Suprapubic skin (tissue), 4 donors: Measurements from ENCODE around the gene EPB41L5. TPM values are rescaled to one million over a fixed set of nuclear protein-coding genes. Genes with fewer than 3 reads are reported as not detected.

Experiments used
- DNase-seq, 2 donors: peaks; one replicate each; pipeline ENCODE4 v3.0.0-alpha.2; 2019; ENCODE audit warnings: low spot score in 2 of 2
- H3K27ac ChIP-seq: fragments of 200-600 bp; sonication (generic); one replicate; pipeline ENCODE4 v1.5.1; 2019
- H3K27me3 ChIP-seq: fragments of 200-600 bp; sonication (generic); one replicate; pipeline ENCODE4 v1.5.1; 2019
- H3K36me3 ChIP-seq: fragments of 200-600 bp; sonication (generic); one replicate; pipeline ENCODE4 v1.5.1; 2019
- H3K4me1 ChIP-seq: fragments of 200-600 bp; sonication (generic); one replicate; pipeline ENCODE4 v1.5.1; 2019
- H3K4me3 ChIP-seq: fragments of 200-600 bp; sonication (generic); one replicate; pipeline ENCODE4 v1.5.1; 2019; ENCODE audit warnings: mild to moderate bottlenecking
- H3K9me3 ChIP-seq: fragments of 200-600 bp; sonication (generic); one replicate; pipeline ENCODE4 v1.5.1; 2019
- CTCF ChIP-seq, 2 donors: fragments of 200-600 bp in 1 of 2; fragments of 450-650 bp in 1 of 2; sonication (generic) in 1 of 2; IDR thresholded peaks; one replicate each; pipeline ENCODE4 v1.5.1; 2016 to 2019; ENCODE audit warnings: antibody characterized with exemption in 2 of 2, mild to moderate bottlenecking in 1 of 2, moderate library complexity in 1 of 2
- EP300 ChIP-seq: sonication (generic); formaldehyde crosslinking; IDR thresholded peaks from one replicate; pipeline ENCODE4 v1.6.1; 2017; ENCODE audit warnings: antibody characterized with exemption
- POLR2A ChIP-seq, 2 donors: fragments of 450-650 bp; IDR thresholded peaks; one replicate each; pipeline ENCODE4 v1.6.1; 2017; ENCODE audit warnings: antibody characterized with exemption in 2 of 2, mild to moderate bottlenecking in 2 of 2, moderate library complexity in 2 of 2
- POLR2AphosphoS5 ChIP-seq, 3 donors: sonication (generic); formaldehyde crosslinking; IDR thresholded peaks; one replicate each; pipeline ENCODE4 v1.6.1; 2017; ENCODE audit warnings: antibody characterized with exemption in 3 of 3
- WGBS: methylation state at CpG from one replicate; pipeline ENCODE4 v1.1.5; 2018; 5-methylcytosine and 5-hydroxymethylcytosine counted together
- total RNA-seq, 4 donors: library from RNA; depleted of rRNA; stranded (reverse); fragments of >200 nt; gene quantifications; one replicate each; pipeline ENCODE4 v1.1.0, GENCODE V29; 2016

Gene EPB41L5
- total RNA-seq, 4 donors from 2014 or later, result 19.5 to 34.6 (median 31.0) TPM

GRCh38 chr2:120141300-120142069 lies 128.6 kb downstream of the EPB41L5 start:
- DNase-seq, result no peak
- no peak overlapping the region for H3K27ac ChIP-seq
- H3K27me3 ChIP-seq, result no peaks in the 10 kb centered on the region
- H3K9me3 ChIP-seq, result no peaks in the 10 kb centered on the region
- H3K36me3 ChIP-seq, result no peaks in the 10 kb centered on the region
- WGBS, result 90% methylated on average over 2 of the region's 2 CpGs
- no peaks in the 10 kb centered on the region for H3K4me1 ChIP-seq
- TF ChIP-seq CTCF (IDR thresholded peaks at IDR 0.05) (no peak), EP300 (no peak), POLR2A (IDR thresholded peaks at IDR 0.05) (no peak), POLR2AphosphoS5 (IDR thresholded peaks at IDR 0.05) (no peak)
- H3K4me3 ChIP-seq, result no peak overlapping the region

DNA sequence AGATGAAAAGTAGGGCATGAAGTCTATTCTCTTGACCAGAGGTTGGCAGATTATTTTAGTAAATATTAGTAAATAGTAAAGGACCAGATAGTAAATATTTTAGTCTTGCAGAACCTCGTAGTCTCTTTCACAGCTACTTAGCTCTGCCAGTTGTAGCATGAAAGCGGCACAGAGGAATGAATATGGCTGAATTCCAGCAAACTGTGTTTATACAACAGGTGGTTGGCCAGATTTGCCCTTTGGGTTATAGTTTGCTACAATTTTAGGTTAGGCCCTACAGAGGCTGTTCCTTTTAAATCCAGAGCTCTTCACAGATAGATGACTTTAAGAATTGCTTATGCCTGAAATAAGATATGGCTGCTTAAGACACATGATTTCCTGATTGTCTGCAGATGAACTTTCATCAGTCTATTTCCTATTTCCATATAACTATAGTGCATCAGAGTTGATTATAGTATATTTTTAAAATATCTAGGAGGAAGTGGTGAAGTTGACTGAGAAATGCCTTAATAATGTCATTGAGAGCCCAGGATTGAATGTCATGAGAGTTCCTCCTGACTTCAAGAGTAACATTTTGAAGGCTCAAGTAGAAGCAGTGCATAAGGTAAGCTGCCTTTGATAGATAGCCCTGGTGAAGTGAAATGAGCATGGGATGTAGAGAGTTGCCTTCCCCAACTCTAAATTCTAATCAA lies 129.8 kb downstream of the EPB41L5 start:
- WGBS, result 45% methylated on average over 2 of the region's 2 CpGs
- H3K36me3 ChIP-seq, result peaks cover 4% of the 10 kb centered on the region
- no peak for TF ChIP-seq EP300
- no peak for TF ChIP-seq POLR2A (IDR thresholded peaks at IDR 0.05)
- no peak for TF ChIP-seq POLR2AphosphoS5 (IDR thresholded peaks at IDR 0.05)
- no peak for TF ChIP-seq CTCF (IDR thresholded peaks at IDR 0.05)
- H3K4me3 ChIP-seq, result no peak overlapping the region
- no peaks in the 10 kb centered on the region for H3K27me3 ChIP-seq
- H3K4me1 ChIP-seq, result no peaks in the 10 kb centered on the region
- no peaks in the 10 kb centered on the region for H3K9me3 ChIP-seq
- DNase-seq, result no peak
- H3K27ac ChIP-seq, result no peak overlapping the region

GRCh38 chr2:120148229-120148628 lies 135.4 kb downstream of the EPB41L5 start:
- Histone ChIP-seq H3K4me3 (no peak overlapping the region), H3K9me3 (peaks cover 11% of the 10 kb centered on the region), H3K27me3 (no peaks in the 10 kb centered on the region), H3K4me1 (no peaks in the 10 kb centered on the region), H3K36me3 (peaks cover 20% of the 10 kb centered on the region), H3K27ac (no peak overlapping the region)
- no peak for DNase-seq
- WGBS, result 83% methylated on average over 1 of the region's 1 CpG
- TF ChIP-seq POLR2A (IDR thresholded peaks at IDR 0.05) (no peak), POLR2AphosphoS5 (IDR thresholded peaks at IDR 0.05) (no peak), EP300 (no peak), CTCF (IDR thresholded peaks at IDR 0.05) (no peak)

DNA sequence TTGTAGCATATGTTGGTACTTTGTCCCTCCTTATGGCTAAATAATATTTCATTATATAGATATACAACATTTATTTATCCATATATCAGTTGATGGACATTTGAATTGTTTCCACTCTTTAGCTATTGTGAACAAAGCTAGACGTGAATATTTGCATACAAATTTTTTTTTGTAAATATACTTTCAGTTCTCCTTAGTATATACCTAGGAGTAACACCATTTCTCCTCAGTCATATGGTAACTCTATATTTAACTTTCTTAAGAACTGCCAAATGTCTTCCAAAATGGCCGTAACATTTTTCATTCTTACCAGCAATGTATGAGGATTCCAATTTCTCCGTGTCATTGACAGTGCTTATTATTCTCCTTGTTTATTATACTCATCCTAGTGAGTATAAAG lies 135.8 kb downstream of the EPB41L5 start:
- H3K27me3 ChIP-seq, result no peaks in the 10 kb centered on the region
- no peak overlapping the region for H3K27ac ChIP-seq
- no peak overlapping the region for H3K4me3 ChIP-seq
- H3K9me3 ChIP-seq, result peaks cover 11% of the 10 kb centered on the region
- no peak for TF ChIP-seq CTCF (IDR thresholded peaks at IDR 0.05)
- TF ChIP-seq POLR2A (IDR thresholded peaks at IDR 0.05), result no peak
- TF ChIP-seq POLR2AphosphoS5 (IDR thresholded peaks at IDR 0.05), result no peak
- no peak for TF ChIP-seq EP300
- no peak for DNase-seq
- no peaks in the 10 kb centered on the region for H3K4me1 ChIP-seq
- WGBS, result 98% methylated on average over 3 of the region's 3 CpGs
- H3K36me3 ChIP-seq, result peaks cover 20% of the 10 kb centered on the region

DNA sequence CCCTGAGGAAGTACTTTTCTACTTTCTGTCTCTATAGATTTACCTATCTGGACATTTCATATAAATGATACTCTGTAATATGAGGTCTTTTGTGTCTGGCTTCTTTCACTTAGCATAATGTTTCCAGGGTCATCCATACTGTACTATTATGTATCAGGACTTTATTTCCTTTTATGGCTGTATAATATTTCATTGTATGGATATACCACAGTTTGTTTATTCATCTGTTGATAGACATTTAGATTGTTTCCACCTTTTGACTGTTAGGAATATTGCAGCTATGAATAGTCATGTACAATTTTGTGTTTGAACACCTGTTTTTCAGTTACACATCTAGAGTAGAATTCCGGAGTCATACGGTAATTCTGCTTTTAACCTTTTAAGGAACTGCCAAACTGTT lies 136.5 kb downstream of the EPB41L5 start:
- WGBS, result 97% methylated on average over 2 of the region's 2 CpGs
- Histone ChIP-seq H3K9me3 (peaks cover 11% of the 10 kb centered on the region), H3K36me3 (peaks cover 20% of the 10 kb centered on the region), H3K4me3 (no peak overlapping the region), H3K27me3 (no peaks in the 10 kb centered on the region), H3K27ac (no peak overlapping the region), H3K4me1 (no peaks in the 10 kb centered on the region)
- TF ChIP-seq POLR2A (IDR thresholded peaks at IDR 0.05), result no peak
- TF ChIP-seq EP300, result no peak
- no peak for TF ChIP-seq POLR2AphosphoS5 (IDR thresholded peaks at IDR 0.05)
- no peak for TF ChIP-seq CTCF (IDR thresholded peaks at IDR 0.05)
- no peak for DNase-seq
